DOHH2 (cell line): Measurements from ENCODE around the gene VARS2.
"Not testable (repeated sequence)": the region's sequence is repeated elsewhere in the genome, so short reads cannot be mapped to it uniquely, and the experiment has no call there.

Source experiments
- H3F3A ChIP-seq: fragments of 200-600 bp; sonication (generic), shearing (Covaris generic); 2 replicates; pipeline ENCODE4 v1.6.0; 2016; ENCODE audit warnings: antibody characterized with exemption, mild to moderate bottlenecking; ENCODE audit not compliant: control insufficient read depth, insufficient read depth
- H3K27ac ChIP-seq: fragments of 200-600 bp; sonication (generic); 2 replicates; pipeline ENCODE4 v1.5.1; 2014; ENCODE audit warnings: low read depth, mild to moderate bottlenecking, low read length, moderate library complexity
- H3K27me3 ChIP-seq: fragments of 200-600 bp; sonication (generic); 2 replicates; pipeline ENCODE4 v1.6.1; 2014; ENCODE audit warnings: mild to moderate bottlenecking, low read length, mixed read lengths; ENCODE audit not compliant: control insufficient read depth
- H3K36me3 ChIP-seq: fragments of 200-600 bp; sonication (generic); 2 replicates; pipeline ENCODE4 v1.6.1; 2014; ENCODE audit warnings: mild to moderate bottlenecking, low read length, moderate library complexity, mixed read lengths; ENCODE audit not compliant: control insufficient read depth
- H3K4me1 ChIP-seq: fragments of 200-600 bp; sonication (generic); 2 replicates; pipeline ENCODE4 v1.6.1; 2014; ENCODE audit warnings: mild to moderate bottlenecking, low read length, mixed read lengths; ENCODE audit not compliant: control insufficient read depth
- H3K4me2 ChIP-seq: fragments of 200-600 bp; sonication (generic); 2 replicates; pipeline ENCODE4 v1.6.0; 2014; ENCODE audit warnings: mild to moderate bottlenecking, low read length, moderate library complexity
- H3K4me3 ChIP-seq: fragments of 200-600 bp; sonication (generic); 2 replicates; pipeline ENCODE4 v1.5.1; 2014; ENCODE audit warnings: mild to moderate bottlenecking, low read length, mixed read lengths
- H3K79me2 ChIP-seq: fragments of 200-600 bp; sonication (generic); 2 replicates; pipeline ENCODE4 v1.6.1; 2014; ENCODE audit warnings: mild to moderate bottlenecking, low read length, mixed read lengths; ENCODE audit not compliant: control insufficient read depth
- H3K9me2 ChIP-seq: fragments of 200-600 bp; sonication (generic); replicated peaks from 2 replicates; pipeline ENCODE4 v1.6.1; 2014; ENCODE audit warnings: mild to moderate bottlenecking, low read length, mixed read lengths; ENCODE audit not compliant: control insufficient read depth
- H3K9me3 ChIP-seq: fragments of 200-600 bp; sonication (generic); 2 replicates; pipeline ENCODE4 v1.6.1; 2014; ENCODE audit warnings: antibody characterized with exemption, low read length, mixed read lengths; ENCODE audit not compliant: control insufficient read depth, insufficient read depth
- H4K20me1 ChIP-seq: fragments of 200-600 bp; sonication (generic); 2 replicates; pipeline ENCODE4 v1.6.0; 2014; ENCODE audit warnings: low read depth, mild to moderate bottlenecking, antibody characterized with exemption, low read length, moderate library complexity; ENCODE audit not compliant: control insufficient read depth, insufficient read depth
- CTCF ChIP-seq: fragments of 200-600 bp; sonication (generic); IDR thresholded peaks from one replicate; pipeline ENCODE4 v1.5.1; 2014; ENCODE audit warnings: antibody characterized with exemption, mild to moderate bottlenecking, low read depth, low read length; ENCODE audit not compliant: poor library complexity, severe bottlenecking
- EZH2phosphoT487 ChIP-seq: fragments of 200-600 bp; sonication (generic); IDR thresholded peaks from 2 replicates; pipeline ENCODE4 v1.6.1; 2017; ENCODE audit warnings: borderline replicate concordance, mild to moderate bottlenecking, antibody characterized with exemption, low read length, moderate library complexity, mixed read lengths

The VARS2 gene

GRCh38 chr6:30964075-30964474, 50.0 kb downstream of the VARS2 start:
- Histone ChIP-seq H3K9me3 (no peaks in the 10 kb centered on the region), H3K27ac (no peak overlapping the region), H3K36me3 (no peaks in the 10 kb centered on the region), H3F3A (no peaks in the 10 kb centered on the region), H3K4me2 (no peak overlapping the region), H3K4me3 (no peak overlapping the region), H4K20me1 (no peaks in the 10 kb centered on the region), H3K9me2 (no peaks in the 10 kb centered on the region), H3K4me1 (no peaks in the 10 kb centered on the region), H3K27me3 (peaks cover 8% of the 10 kb centered on the region), H3K79me2 (no peaks in the 10 kb centered on the region)
- TF ChIP-seq EZH2phosphoT487 (no peak), CTCF (no peak)

- Histone ChIP-seq H3K27me3 (peaks cover 8% of the 10 kb centered on the region), H3F3A (no peaks in the 10 kb centered on the region), H3K27ac (no peak overlapping the region), H3K9me3 (no peaks in the 10 kb centered on the region), H3K4me3 (no peak overlapping the region), H3K4me2 (no peak overlapping the region), H3K4me1 (no peaks in the 10 kb centered on the region), H3K36me3 (no peaks in the 10 kb centered on the region), H3K9me2 (no peaks in the 10 kb centered on the region), H4K20me1 (no peaks in the 10 kb centered on the region), H3K79me2 (no peaks in the 10 kb centered on the region)
- no peak for TF ChIP-seq EZH2phosphoT487
- no peak for TF ChIP-seq CTCF
These were observed 51.1 kb downstream of the VARS2 start for GRCh38 chr6:30965140-30965601.

- TF ChIP-seq EZH2phosphoT487 (no peak), CTCF (no peak)
- Histone ChIP-seq H3K27ac (no peak overlapping the region), H3K27me3 (peaks cover 4% of the 10 kb centered on the region), H3K4me2 (no peak overlapping the region), H3K9me2 (no peaks in the 10 kb centered on the region), H3K9me3 (no peaks in the 10 kb centered on the region), H3F3A (no peaks in the 10 kb centered on the region), H4K20me1 (no peaks in the 10 kb centered on the region), H3K4me3 (no peak overlapping the region), H3K4me1 (no peaks in the 10 kb centered on the region), H3K79me2 (no peaks in the 10 kb centered on the region), H3K36me3 (no peaks in the 10 kb centered on the region)
These were observed 52.1 kb downstream of the VARS2 start for GRCh38 chr6:30966154-30966553.

GRCh38 chr6:30969171-30969570, 55.1 kb downstream of the VARS2 start:
- H3K9me2 ChIP-seq, H3F3A ChIP-seq, H3K36me3 ChIP-seq, H3K79me2 ChIP-seq, H3K4me3 ChIP-seq, H3K9me3 ChIP-seq, H3K4me1 ChIP-seq, H3K27ac ChIP-seq, H3K27me3 ChIP-seq, H4K20me1 ChIP-seq, H3K4me2 ChIP-seq: not testable (repeated sequence)
